Mesothelial cell of epicardium (in vitro differentiated cells): Measurements from ENCODE around the gene CAPN1. TPM values are rescaled to one million over a fixed set of nuclear protein-coding genes. Genes with fewer than 3 reads are reported as not detected.

ENCODE experiments used
- DNase-seq, 2 experiments: peaks; one replicate each; pipeline ENCODE4 v3.0.0; 2021; ENCODE audit warnings: low spot score in 2 of 2; ENCODE audit not compliant: unreplicated experiment in 2 of 2
- H3K27ac Mint-ChIP-seq: 2 replicates; pipeline ENCODE4 v1.8.0; 2021; ENCODE audit warnings: mixed read lengths
- H3K27me3 Mint-ChIP-seq: 2 replicates; pipeline ENCODE4 v1.8.0; 2021; ENCODE audit warnings: low read depth, mixed read lengths
- H3K36me3 Mint-ChIP-seq: 2 replicates; pipeline ENCODE4 v1.8.0; 2021; ENCODE audit warnings: mixed read lengths
- H3K4me1 Mint-ChIP-seq: 2 replicates; pipeline ENCODE4 v1.8.0; 2021; ENCODE audit warnings: mixed read lengths
- H3K4me3 Mint-ChIP-seq: 2 replicates; pipeline ENCODE4 v1.8.0; 2021; ENCODE audit warnings: mild to moderate bottlenecking, moderate library complexity, mixed read lengths
- H3K9me3 Mint-ChIP-seq: 2 replicates; pipeline ENCODE4 v1.8.0; 2021; ENCODE audit warnings: mixed read lengths
- CTCF ChIP-seq: fragments of 200-600 bp; sonication (generic); IDR thresholded peaks from one replicate; pipeline ENCODE4 v1.5.0; 2021; ENCODE audit warnings: antibody characterized with exemption; ENCODE audit not compliant: unreplicated experiment
- total RNA-seq: library from RNA; stranded (reverse); gene quantifications from 3 replicates; pipeline ENCODE4 v1.2.1, GENCODE V29; 2021

The CAPN1 gene
- total RNA-seq, 1 donor from 2014 or later, result 196 TPM

GRCh38 chr11:65218446-65218845 is 36.7 kb downstream of the CAPN1 start:
- DNase-seq, result no peak
- Mint-ChIP-seq H3K4me1 (peaks cover 18% of the 10 kb centered on the region), H3K9me3 (no peaks in the 10 kb centered on the region), H3K27me3 (no peaks in the 10 kb centered on the region), H3K36me3 (no peaks in the 10 kb centered on the region), H3K4me3 (no peak overlapping the region), H3K27ac (no peak overlapping the region)
- TF ChIP-seq CTCF, result no peak

- Mint-ChIP-seq H3K27ac (no peak overlapping the region), H3K27me3 (no peaks in the 10 kb centered on the region), H3K9me3 (no peaks in the 10 kb centered on the region), H3K4me3 (no peak overlapping the region), H3K4me1 (peaks cover 21% of the 10 kb centered on the region), H3K36me3 (no peaks in the 10 kb centered on the region)
- no peak for TF ChIP-seq CTCF
- DNase-seq, result no peak
Observed at GRCh38 chr11:65219930-65220213, 38.1 kb downstream of the CAPN1 start.

- DNase-seq, result no peak
Observed at GRCh38 chr11:65221026-65221425, 39.3 kb downstream of the CAPN1 start.

GRCh38 chr11:65223011-65223410 is 41.3 kb downstream of the CAPN1 start:
- no peak overlapping the region for H3K4me3 Mint-ChIP-seq
- H3K36me3 Mint-ChIP-seq, result no peaks in the 10 kb centered on the region
- H3K27ac Mint-ChIP-seq, result no peak overlapping the region
- TF ChIP-seq CTCF, result no peak
- no peaks in the 10 kb centered on the region for H3K9me3 Mint-ChIP-seq
- peaks cover 33% of the 10 kb centered on the region for H3K4me1 Mint-ChIP-seq
- no peak for DNase-seq
- H3K27me3 Mint-ChIP-seq, result peaks cover 3% of the 10 kb centered on the region

More at GRCh38 chr11:65221026-65221425, 39.3 kb downstream of the CAPN1 start:
- H3K36me3 Mint-ChIP-seq, result no peaks in the 10 kb centered on the region
- H3K4me3 Mint-ChIP-seq, result no peak overlapping the region
- H3K4me1 Mint-ChIP-seq, result peaks cover 33% of the 10 kb centered on the region
- H3K27me3 Mint-ChIP-seq, result peaks cover 3% of the 10 kb centered on the region
- H3K27ac Mint-ChIP-seq, result no peak overlapping the region
- TF ChIP-seq CTCF, result no peak
- H3K9me3 Mint-ChIP-seq, result no peaks in the 10 kb centered on the region

- Mint-ChIP-seq H3K27me3 (peaks cover 3% of the 10 kb centered on the region), H3K27ac (peak overlapping the region; percentile 12), H3K4me1 (peaks cover 23% of the 10 kb centered on the region), H3K36me3 (peaks cover 5% of the 10 kb centered on the region), H3K9me3 (peaks cover under 1% of the 10 kb centered on the region), H3K4me3 (peak overlapping the region; percentile 76)
- no peak for TF ChIP-seq CTCF
- DNase-seq, result no peak
Observed at GRCh38 chr11:65224930-65225278, 43.2 kb downstream of the CAPN1 start.

GRCh38 chr11:65225279-65226102 is 43.8 kb downstream of the CAPN1 start:
- Mint-ChIP-seq H3K36me3 (peaks cover 10% of the 10 kb centered on the region), H3K27ac (peak overlapping the region; percentile 30), H3K4me1 (peaks cover 18% of the 10 kb centered on the region), H3K27me3 (peaks cover 3% of the 10 kb centered on the region), H3K4me3 (peak overlapping the region; percentile 76), H3K9me3 (peaks cover 5% of the 10 kb centered on the region)
- DNase-seq, result no peak
- peak; percentile 22 for TF ChIP-seq CTCF
